Measurements from ENCODE around the gene PBRM1. TPM values are rescaled to one million over a fixed set of nuclear protein-coding genes. Genes with fewer than 3 reads are reported as not detected.
A peak's percentile ranks its signal among the peaks of the same experiment; 100 is the strongest.

Gene PBRM1
- total RNA-seq, 2 experiments from 2014 or later = 75.7 to 91.1 TPM

GRCh38 chr3:52721730-52722008, 36.0 kb upstream of the PBRM1 start:
- peaks cover 25% of the 10 kb centered on the region for H3K4me1 ChIP-seq (ENCODE audit: insufficient read depth, low read length, poor library complexity, severe bottlenecking)
- peak overlapping the region; percentile 31; the same call in 1 of the 2 replicates for H3K4me2 ChIP-seq (ENCODE audit: low read length)
- H4K20me1 ChIP-seq (ENCODE audit: insufficient read depth, low read length) = no peaks in the 10 kb centered on the region
- ChIA-PET CTCF (ENCODE audit: unreplicated experiment) (no interaction called here), POLR2A (interaction anchor here (0.7 to 1.1 kb wide), 3 partner anchors 10 to 948 kb away, joined by 3 to 5 read pairs (median 3); no protein-coding TSS in a partner anchor)
- no peak overlapping the region for H2AFZ ChIP-seq (ENCODE audit: low read length)
- H3K36me3 ChIP-seq (ENCODE audit: insufficient read depth, low read length) = peaks cover 37% of the 10 kb centered on the region
- peak overlapping the region; percentile 54 for H3K27ac ChIP-seq (ENCODE audit: low read depth, low read length, poor library complexity, severe bottlenecking)
- H3K4me3 ChIP-seq (ENCODE audit: low read depth, low read length, poor library complexity, severe bottlenecking) = no peak overlapping the region
- H3K79me2 ChIP-seq (ENCODE audit: insufficient read depth, low read depth, low read length) = no peaks in the 10 kb centered on the region
- no TSS peak for BruUV-seq (replicated peaks)
- H3K9me2 ChIP-seq (ENCODE audit: insufficient read depth, low read length) = no peaks in the 10 kb centered on the region
- H3K9me3 ChIP-seq (ENCODE audit: low read length) = peaks cover 8% of the 10 kb centered on the region; the same call in 1 of the 2 replicates
- intact Hi-C loops (cut with micrococcal nuclease; ENCODE audit: unreplicated experiment) = no loop called here
- no peak for DNase-seq (ENCODE audit: low spot score)
- TF ChIP-seq EZH2phosphoT487 (IDR thresholded peaks at IDR 0.05; ENCODE audit: borderline replicate concordance, low read depth, low read length) (no peak), CTCF (conservative IDR thresholded peaks at IDR 0.05; ENCODE audit: low read length) (no peak)

- CTCF ChIA-PET (ENCODE audit: unreplicated experiment) = no interaction called here
- DNase-seq (ENCODE audit: low spot score) = peak; percentile 66
- peaks cover 8% of the 10 kb centered on the region; the same call in 1 of the 2 replicates for H3K9me3 ChIP-seq (ENCODE audit: low read length)
Observed at GRCh38 chr3:52721002-52721729, 35.5 kb upstream of the PBRM1 start.

More at GRCh38 chr3:52721002-52721729, 35.5 kb upstream of the PBRM1 start:
- Histone ChIP-seq H3K9me2 (ENCODE audit: insufficient read depth, low read length) (no peaks in the 10 kb centered on the region), H3K4me2 (ENCODE audit: low read length) (peak overlapping the region; percentile 31), H3K36me3 (ENCODE audit: insufficient read depth, low read length) (peaks cover 37% of the 10 kb centered on the region), H3K4me3 (ENCODE audit: low read depth, low read length, poor library complexity, severe bottlenecking) (peak overlapping the region; percentile 11), H4K20me1 (ENCODE audit: insufficient read depth, low read length) (no peaks in the 10 kb centered on the region), H3K4me1 (ENCODE audit: insufficient read depth, low read length, poor library complexity, severe bottlenecking) (peaks cover 25% of the 10 kb centered on the region), H3K27ac (ENCODE audit: low read depth, low read length, poor library complexity, severe bottlenecking) (peak overlapping the region; percentile 54), H2AFZ (ENCODE audit: low read length) (no peak overlapping the region), H3K79me2 (ENCODE audit: insufficient read depth, low read depth, low read length) (no peaks in the 10 kb centered on the region)
- POLR2A ChIA-PET = interaction anchor here (0.7 to 1.1 kb wide), 7 partner anchors 10 to 948 kb away, joined by 3 to 5 read pairs (median 3); no protein-coding TSS in a partner anchor
- TF ChIP-seq EZH2phosphoT487 (IDR thresholded peaks at IDR 0.05; ENCODE audit: borderline replicate concordance, low read depth, low read length) (no peak), CTCF (conservative IDR thresholded peaks at IDR 0.05; ENCODE audit: low read length) (no peak)
- intact Hi-C loops (cut with micrococcal nuclease; ENCODE audit: unreplicated experiment) = no loop called here
- BruUV-seq (replicated peaks) = no TSS peak
